ENCODE results near the gene MYORG.
"Not testable (repeated sequence)": the region's sequence is repeated elsewhere in the genome, so short reads cannot be mapped to it uniquely, and the experiment has no call there.

The MYORG gene

DNA sequence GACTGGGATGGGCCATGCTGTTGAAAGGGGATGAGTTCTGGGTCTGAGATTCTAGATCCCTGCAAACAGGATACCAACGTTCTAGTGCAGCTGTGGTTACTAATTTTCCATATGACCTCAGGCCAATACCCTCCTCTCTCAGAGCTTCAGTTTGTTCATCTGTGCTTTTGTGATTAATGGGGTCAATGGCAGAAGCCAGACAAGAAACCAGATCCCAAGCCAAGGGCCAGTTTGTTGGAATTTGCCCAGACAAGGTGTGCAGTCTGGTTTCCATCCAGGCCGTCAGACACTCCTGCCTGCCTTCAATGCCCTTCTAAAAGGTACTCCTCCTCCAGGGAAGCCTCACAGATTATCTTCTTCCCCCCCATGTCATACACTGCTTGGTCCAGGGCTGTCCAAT lies 11.4 kb downstream of the MYORG start:
- H3K27me3 Mint-ChIP-seq (ENCODE audit: low read depth): no peaks in the 10 kb centered on the region
- H3K4me3 Mint-ChIP-seq: no peak overlapping the region
- H3K9me3 Mint-ChIP-seq: peaks cover 11% of the 10 kb centered on the region
- H3K36me3 Mint-ChIP-seq (ENCODE audit: low read depth): peaks cover 30% of the 10 kb centered on the region
- TF ChIP-seq, protein P1, sequence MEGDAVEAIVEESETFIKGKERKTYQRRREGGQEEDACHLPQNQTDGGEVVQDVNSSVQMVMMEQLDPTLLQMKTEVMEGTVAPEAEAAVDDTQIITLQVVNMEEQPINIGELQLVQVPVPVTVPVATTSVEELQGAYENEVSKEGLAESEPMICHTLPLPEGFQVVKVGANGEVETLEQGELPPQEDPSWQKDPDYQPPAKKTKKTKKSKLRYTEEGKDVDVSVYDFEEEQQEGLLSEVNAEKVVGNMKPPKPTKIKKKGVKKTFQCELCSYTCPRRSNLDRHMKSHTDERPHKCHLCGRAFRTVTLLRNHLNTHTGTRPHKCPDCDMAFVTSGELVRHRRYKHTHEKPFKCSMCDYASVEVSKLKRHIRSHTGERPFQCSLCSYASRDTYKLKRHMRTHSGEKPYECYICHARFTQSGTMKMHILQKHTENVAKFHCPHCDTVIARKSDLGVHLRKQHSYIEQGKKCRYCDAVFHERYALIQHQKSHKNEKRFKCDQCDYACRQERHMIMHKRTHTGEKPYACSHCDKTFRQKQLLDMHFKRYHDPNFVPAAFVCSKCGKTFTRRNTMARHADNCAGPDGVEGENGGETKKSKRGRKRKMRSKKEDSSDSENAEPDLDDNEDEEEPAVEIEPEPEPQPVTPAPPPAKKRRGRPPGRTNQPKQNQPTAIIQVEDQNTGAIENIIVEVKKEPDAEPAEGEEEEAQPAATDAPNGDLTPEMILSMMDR (IDR thresholded peaks at IDR 0.05; ENCODE audit: unreplicated experiment in 3 of 3): no peak
- peaks cover 32% of the 10 kb centered on the region for H3K4me1 Mint-ChIP-seq
- no peak overlapping the region for H3K27ac Mint-ChIP-seq

DNA sequence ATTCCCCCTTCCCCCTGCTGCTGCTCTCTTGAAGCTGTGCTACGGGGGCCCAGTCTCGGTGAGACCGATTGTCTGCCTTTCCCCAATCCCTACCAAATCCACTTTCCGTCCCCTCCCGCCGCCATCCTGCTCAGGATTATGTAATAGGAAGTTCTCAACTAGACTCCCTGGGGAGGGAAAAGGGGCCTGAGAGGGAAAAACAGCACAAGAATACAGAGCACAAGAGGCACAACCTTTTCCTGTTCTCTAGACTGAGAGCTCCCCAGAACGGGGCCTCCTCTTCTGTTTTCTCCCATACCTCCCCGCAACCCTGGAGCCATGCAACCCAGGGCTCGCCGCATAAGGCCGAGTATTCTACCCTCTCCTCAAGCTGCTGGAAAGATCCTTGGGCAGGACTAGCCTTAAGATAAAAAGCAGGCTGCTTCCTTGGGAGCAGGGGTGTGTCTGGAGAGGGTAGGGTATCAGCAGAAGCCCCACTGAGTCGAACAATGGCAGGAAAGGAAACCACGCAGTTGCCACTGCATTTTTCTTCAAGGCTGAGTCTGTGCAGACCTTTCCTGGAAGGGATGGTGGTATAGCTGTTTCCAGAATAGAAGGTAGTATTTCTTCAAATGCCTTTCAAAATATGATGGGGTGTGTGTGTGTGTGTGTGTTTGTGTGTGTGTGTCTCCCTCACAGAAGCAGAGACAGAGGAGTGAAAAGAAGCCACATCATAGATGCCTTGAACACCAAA lies 12.9 kb downstream of the MYORG start:
- Mint-ChIP-seq H3K4me3 (peak overlapping the region; percentile 12 to 73 (median 27)), H3K36me3 (ENCODE audit: low read depth) (peaks cover 15% of the 10 kb centered on the region), H3K27me3 (ENCODE audit: low read depth) (no peaks in the 10 kb centered on the region), H3K9me3 (peaks cover 11% of the 10 kb centered on the region), H3K27ac (peak overlapping the region; percentile 90 to 97 (median 90)), H3K4me1 (peaks cover 22% of the 10 kb centered on the region)
- TF ChIP-seq, protein P1 (IDR thresholded peaks at IDR 0.05; ENCODE audit: unreplicated experiment in 3 of 3): no peak

DNA sequence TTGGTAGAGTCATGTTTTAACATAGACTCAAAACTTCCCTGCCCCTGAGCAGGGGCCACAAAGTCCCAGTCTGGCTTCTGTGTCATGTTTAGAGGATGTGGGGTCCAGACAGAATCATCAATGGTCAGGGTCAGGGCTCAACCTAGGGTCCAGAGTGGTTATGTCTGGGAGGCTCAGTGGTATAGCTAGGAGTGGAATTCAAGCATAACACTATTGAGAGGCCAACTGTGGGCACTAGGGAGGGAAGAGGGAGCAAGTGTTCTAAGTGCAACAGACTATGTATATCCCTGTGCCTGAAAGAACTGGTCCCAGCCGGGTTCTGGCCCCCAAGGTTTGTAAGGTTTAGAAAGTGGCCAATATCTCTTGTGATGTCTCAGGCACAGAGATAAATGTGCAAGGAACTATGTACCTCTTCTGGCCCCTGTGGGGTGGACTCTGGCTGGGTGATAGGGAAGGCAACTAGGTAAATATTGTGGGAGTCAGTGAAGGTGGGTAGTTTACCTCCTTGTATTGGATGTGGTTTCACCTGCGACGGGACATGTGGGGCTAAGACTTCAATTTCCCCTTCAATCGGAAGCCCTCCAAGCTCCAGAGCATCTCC lies 14.0 kb downstream of the MYORG start:
- TF ChIP-seq, protein P1 (IDR thresholded peaks at IDR 0.05; ENCODE audit: unreplicated experiment in 3 of 3): no peak
- Mint-ChIP-seq H3K36me3 (ENCODE audit: low read depth) (peaks cover 14% of the 10 kb centered on the region), H3K9me3 (peaks cover 13% of the 10 kb centered on the region), H3K27me3 (ENCODE audit: low read depth) (no peaks in the 10 kb centered on the region), H3K27ac (peak overlapping the region; percentile 14 to 97 (median 90)), H3K4me3 (no peak overlapping the region), H3K4me1 (peaks cover 22% of the 10 kb centered on the region)

DNA sequence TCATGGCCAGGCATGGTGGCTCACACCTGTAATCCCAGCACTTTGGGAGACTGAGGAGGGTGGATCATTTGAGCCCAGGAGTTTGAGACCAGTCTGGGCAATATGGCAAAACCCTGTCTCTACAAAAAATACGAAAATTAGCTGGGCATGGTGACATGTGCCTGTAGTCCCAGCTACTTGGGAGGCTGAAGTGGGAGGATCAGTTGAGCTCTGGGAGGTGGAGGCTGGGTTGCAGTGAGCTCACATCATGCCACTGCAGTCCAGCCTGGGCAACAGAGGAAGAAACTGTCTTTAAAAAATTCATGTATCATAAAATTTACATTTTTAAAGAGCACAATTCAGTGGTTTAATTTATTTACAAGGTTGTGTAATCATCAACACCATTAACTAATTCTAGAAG lies 23.7 kb downstream of the MYORG start:
- H3K9me3 Mint-ChIP-seq: peaks cover 23% of the 10 kb centered on the region

DNA sequence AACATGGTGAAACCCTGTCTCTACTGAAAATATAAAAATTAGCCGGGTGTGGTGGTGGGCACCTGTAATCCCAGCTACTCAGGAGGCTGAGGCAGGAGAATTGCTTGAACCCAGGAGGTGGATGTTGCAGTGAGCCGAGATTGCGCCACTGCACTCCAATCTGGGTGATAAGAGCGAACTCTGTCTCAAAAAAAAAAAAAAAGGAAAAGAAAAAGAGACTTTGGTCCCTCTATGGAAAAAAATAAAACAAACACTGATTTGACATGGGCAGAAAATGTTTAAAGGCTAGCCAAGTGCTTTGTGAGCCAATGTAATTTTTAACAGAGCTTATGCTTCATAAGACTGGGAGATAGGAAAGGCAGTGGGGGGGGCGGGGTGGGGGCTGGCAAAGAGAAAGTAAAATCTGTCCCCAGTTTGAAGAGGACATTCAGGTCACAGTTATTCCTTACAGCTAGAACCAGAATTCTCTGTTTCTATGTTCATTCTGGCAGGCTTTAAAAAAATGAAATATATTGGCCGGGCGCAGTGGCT lies 24.5 kb downstream of the MYORG start:
- peaks cover 16% of the 10 kb centered on the region for H3K9me3 Mint-ChIP-seq
- not testable (repeated sequence) for H3K27me3 Mint-ChIP-seq (ENCODE audit: low read depth); H3K4me3 Mint-ChIP-seq; H3K4me1 Mint-ChIP-seq
- H3K27ac Mint-ChIP-seq: peak overlapping the region in 1 of 3 experiments; percentile 37
- H3K36me3 Mint-ChIP-seq (ENCODE audit: low read depth): peaks cover 10% of the 10 kb centered on the region

More for the DNA sequence above, 23.7 kb downstream of the MYORG start:
- not testable (repeated sequence) for H3K27me3 Mint-ChIP-seq (ENCODE audit: low read depth); H3K4me3 Mint-ChIP-seq; H3K4me1 Mint-ChIP-seq; H3K27ac Mint-ChIP-seq
- H3K36me3 Mint-ChIP-seq (ENCODE audit: low read depth): peaks cover 13% of the 10 kb centered on the region

DNA sequence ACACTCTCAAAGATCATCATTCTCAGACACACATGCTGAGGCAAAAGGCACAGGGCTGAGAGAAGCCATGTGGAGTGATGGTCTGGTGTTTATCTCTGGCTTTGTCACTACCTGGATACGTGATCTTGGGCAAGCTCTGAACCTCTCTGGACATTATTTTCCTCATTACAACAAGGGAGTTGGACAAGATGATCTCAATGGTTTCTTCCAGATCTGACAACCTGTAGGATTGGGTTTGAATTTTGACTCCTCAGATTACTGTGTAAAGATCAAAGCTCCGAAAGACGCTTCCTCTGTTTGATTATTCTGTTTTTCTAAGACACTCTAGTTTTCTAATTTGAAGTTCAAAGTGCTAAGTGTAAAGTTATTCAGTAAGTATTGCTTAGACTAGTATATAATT lies 27.4 kb downstream of the MYORG start:
- Mint-ChIP-seq H3K27me3 (ENCODE audit: low read depth) (no peaks in the 10 kb centered on the region), H3K4me3 (no peak overlapping the region), H3K36me3 (ENCODE audit: low read depth) (peaks cover 8% of the 10 kb centered on the region), H3K4me1 (peaks cover 9% of the 10 kb centered on the region), H3K27ac (no peak overlapping the region), H3K9me3 (no peaks in the 10 kb centered on the region)
- TF ChIP-seq, protein P1 (IDR thresholded peaks at IDR 0.05; ENCODE audit: unreplicated experiment in 3 of 3): no peak

DNA sequence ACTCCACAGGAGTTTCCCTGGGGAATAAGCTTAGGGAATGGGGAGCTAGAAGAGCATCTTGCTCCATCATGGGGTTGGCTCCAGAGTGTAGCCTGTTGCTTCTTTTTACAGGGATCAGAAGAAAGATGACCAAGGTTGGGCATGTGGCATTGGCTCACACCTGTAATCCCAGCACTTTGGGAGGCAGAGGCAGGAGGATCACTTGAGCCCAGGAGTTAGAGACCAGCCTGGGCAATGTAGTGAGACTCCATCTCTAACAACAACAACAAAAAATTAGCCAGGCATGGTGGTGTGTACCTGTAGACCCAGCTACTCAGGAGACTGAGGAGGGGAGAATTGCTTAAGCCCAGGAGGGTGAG lies 28.9 kb downstream of the MYORG start:
- Mint-ChIP-seq H3K9me3 (no peaks in the 10 kb centered on the region), H3K4me1 (peaks cover 14% of the 10 kb centered on the region), H3K4me3 (no peak overlapping the region), H3K27ac (peak overlapping the region in 1 of 3 experiments; percentile 54), H3K36me3 (ENCODE audit: low read depth) (peaks cover 14% of the 10 kb centered on the region), H3K27me3 (ENCODE audit: low read depth) (no peaks in the 10 kb centered on the region)
- TF ChIP-seq, protein P1 (IDR thresholded peaks at IDR 0.05; ENCODE audit: unreplicated experiment in 3 of 3): no peak

Data from nephron (organoid).